22Rv1 (cell line): ENCODE results near the gene CDK12.

Experiments
- ZFX ChIP-seq: fragments of 450-650 bp; IDR thresholded peaks from 2 replicates; pipeline ENCODE4 v1.6.1; 2017; ENCODE audit warnings: antibody characterized with exemption, borderline replicate concordance
- TF ChIP-seq, protein P1 (sequence below): fragments of 450-650 bp; IDR thresholded peaks from 2 replicates; pipeline ENCODE4 v1.5.1; 2017; ENCODE audit warnings: mild to moderate bottlenecking

DNA sequence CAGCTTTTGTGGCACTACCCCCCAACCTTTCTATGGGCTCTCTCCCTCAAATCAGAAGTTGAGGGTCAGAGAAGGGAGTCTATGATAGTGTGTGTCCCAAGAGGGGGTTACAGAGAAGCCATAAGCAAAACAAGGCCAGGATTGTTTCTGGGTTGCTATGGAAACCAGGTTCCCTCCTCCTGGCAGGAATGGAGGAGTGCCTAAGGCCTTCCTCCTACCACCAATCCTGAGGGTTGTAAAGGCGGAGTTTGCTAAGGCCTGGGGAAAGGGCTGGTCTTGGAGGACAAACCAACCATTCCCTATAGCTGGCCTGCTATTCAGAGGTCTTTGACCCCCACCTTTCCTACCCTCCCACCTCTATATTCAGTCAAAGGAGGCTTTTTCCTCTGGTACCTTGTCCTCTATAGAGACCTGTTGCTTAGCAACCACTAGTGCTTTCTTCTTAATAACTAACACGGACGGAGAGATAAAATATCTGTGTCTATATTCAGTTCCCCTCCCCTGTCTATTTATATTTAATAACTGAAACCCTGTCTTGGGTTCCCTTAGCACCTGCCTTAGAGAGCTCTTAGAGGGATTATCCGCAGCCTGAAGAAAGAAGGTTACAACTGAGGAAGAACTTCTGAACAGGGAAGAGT is 103.0 kb downstream of the CDK12 start:
- TF ChIP-seq, protein P1, sequence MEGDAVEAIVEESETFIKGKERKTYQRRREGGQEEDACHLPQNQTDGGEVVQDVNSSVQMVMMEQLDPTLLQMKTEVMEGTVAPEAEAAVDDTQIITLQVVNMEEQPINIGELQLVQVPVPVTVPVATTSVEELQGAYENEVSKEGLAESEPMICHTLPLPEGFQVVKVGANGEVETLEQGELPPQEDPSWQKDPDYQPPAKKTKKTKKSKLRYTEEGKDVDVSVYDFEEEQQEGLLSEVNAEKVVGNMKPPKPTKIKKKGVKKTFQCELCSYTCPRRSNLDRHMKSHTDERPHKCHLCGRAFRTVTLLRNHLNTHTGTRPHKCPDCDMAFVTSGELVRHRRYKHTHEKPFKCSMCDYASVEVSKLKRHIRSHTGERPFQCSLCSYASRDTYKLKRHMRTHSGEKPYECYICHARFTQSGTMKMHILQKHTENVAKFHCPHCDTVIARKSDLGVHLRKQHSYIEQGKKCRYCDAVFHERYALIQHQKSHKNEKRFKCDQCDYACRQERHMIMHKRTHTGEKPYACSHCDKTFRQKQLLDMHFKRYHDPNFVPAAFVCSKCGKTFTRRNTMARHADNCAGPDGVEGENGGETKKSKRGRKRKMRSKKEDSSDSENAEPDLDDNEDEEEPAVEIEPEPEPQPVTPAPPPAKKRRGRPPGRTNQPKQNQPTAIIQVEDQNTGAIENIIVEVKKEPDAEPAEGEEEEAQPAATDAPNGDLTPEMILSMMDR = no peak
- TF ChIP-seq ZFX = no peak
